Suprapubic skin (tissue), 4 donors: ENCODE measurements around the gene MC2R. TPM values are rescaled to one million over a fixed set of nuclear protein-coding genes. Genes with fewer than 3 reads are reported as not detected.

Experiments
- DNase-seq, 2 donors: peaks; one replicate each; pipeline ENCODE4 v3.0.0-alpha.2; 2019; ENCODE audit warnings: low spot score in 2 of 2
- H3K27ac ChIP-seq: fragments of 200-600 bp; sonication (generic); one replicate; pipeline ENCODE4 v1.5.1; 2019
- H3K27me3 ChIP-seq: fragments of 200-600 bp; sonication (generic); one replicate; pipeline ENCODE4 v1.5.1; 2019
- H3K36me3 ChIP-seq: fragments of 200-600 bp; sonication (generic); one replicate; pipeline ENCODE4 v1.5.1; 2019
- H3K4me1 ChIP-seq: fragments of 200-600 bp; sonication (generic); one replicate; pipeline ENCODE4 v1.5.1; 2019
- H3K4me3 ChIP-seq: fragments of 200-600 bp; sonication (generic); one replicate; pipeline ENCODE4 v1.5.1; 2019; ENCODE audit warnings: mild to moderate bottlenecking
- H3K9me3 ChIP-seq: fragments of 200-600 bp; sonication (generic); one replicate; pipeline ENCODE4 v1.5.1; 2019
- CTCF ChIP-seq, 2 donors: fragments of 200-600 bp in 1 of 2; fragments of 450-650 bp in 1 of 2; sonication (generic) in 1 of 2; IDR thresholded peaks; one replicate each; pipeline ENCODE4 v1.5.1; 2016 to 2019; ENCODE audit warnings: antibody characterized with exemption in 2 of 2, mild to moderate bottlenecking in 1 of 2, moderate library complexity in 1 of 2
- EP300 ChIP-seq: sonication (generic); formaldehyde crosslinking; IDR thresholded peaks from one replicate; pipeline ENCODE4 v1.6.1; 2017; ENCODE audit warnings: antibody characterized with exemption
- POLR2A ChIP-seq, 2 donors: fragments of 450-650 bp; IDR thresholded peaks; one replicate each; pipeline ENCODE4 v1.6.1; 2017; ENCODE audit warnings: antibody characterized with exemption in 2 of 2, mild to moderate bottlenecking in 2 of 2, moderate library complexity in 2 of 2
- POLR2AphosphoS5 ChIP-seq, 3 donors: sonication (generic); formaldehyde crosslinking; IDR thresholded peaks; one replicate each; pipeline ENCODE4 v1.6.1; 2017; ENCODE audit warnings: antibody characterized with exemption in 3 of 3
- WGBS: methylation state at CpG from one replicate; pipeline ENCODE4 v1.1.5; 2018; 5-methylcytosine and 5-hydroxymethylcytosine counted together
- total RNA-seq, 4 donors: library from RNA; depleted of rRNA; stranded (reverse); fragments of >200 nt; gene quantifications; one replicate each; pipeline ENCODE4 v1.1.0, GENCODE V29; 2016

The MC2R gene
- total RNA-seq, 4 donors from 2014 or later, result not detected

GRCh38 chr18:13893418-13893760 is 21.9 kb downstream of the MC2R start:
- H3K27me3 ChIP-seq, result no peaks in the 10 kb centered on the region
- H3K27ac ChIP-seq, result no peak overlapping the region
- no peaks in the 10 kb centered on the region for H3K9me3 ChIP-seq
- DNase-seq, result no peak
- no peak for TF ChIP-seq POLR2A (IDR thresholded peaks at IDR 0.05)
- no peak for TF ChIP-seq CTCF (IDR thresholded peaks at IDR 0.05)
- no peak for TF ChIP-seq EP300
- no peak for TF ChIP-seq POLR2AphosphoS5 (IDR thresholded peaks at IDR 0.05)
- H3K36me3 ChIP-seq, result no peaks in the 10 kb centered on the region
- H3K4me3 ChIP-seq, result no peak overlapping the region
- no peaks in the 10 kb centered on the region for H3K4me1 ChIP-seq
- WGBS, result 59% methylated on average over 3 of the region's 3 CpGs

- 78% methylated on average over 5 of the region's 5 CpGs for WGBS
- Histone ChIP-seq H3K9me3 (no peaks in the 10 kb centered on the region), H3K4me3 (no peak overlapping the region), H3K27me3 (no peaks in the 10 kb centered on the region), H3K36me3 (no peaks in the 10 kb centered on the region), H3K4me1 (no peaks in the 10 kb centered on the region), H3K27ac (no peak overlapping the region)
- DNase-seq, result no peak
- TF ChIP-seq EP300 (no peak), POLR2A (IDR thresholded peaks at IDR 0.05) (no peak), CTCF (IDR thresholded peaks at IDR 0.05) (no peak), POLR2AphosphoS5 (IDR thresholded peaks at IDR 0.05) (no peak)
These were observed 23.2 kb downstream of the MC2R start for GRCh38 chr18:13892098-13892497.

GRCh38 chr18:13890761-13891361 is 24.5 kb downstream of the MC2R start:
- no peak for TF ChIP-seq CTCF (IDR thresholded peaks at IDR 0.05)
- TF ChIP-seq EP300, result no peak
- no peak for TF ChIP-seq POLR2AphosphoS5 (IDR thresholded peaks at IDR 0.05)
- no peak for TF ChIP-seq POLR2A (IDR thresholded peaks at IDR 0.05)
- no peaks in the 10 kb centered on the region for H3K4me1 ChIP-seq
- no peaks in the 10 kb centered on the region for H3K9me3 ChIP-seq
- no peaks in the 10 kb centered on the region for H3K36me3 ChIP-seq
- no peak for DNase-seq
- no peak overlapping the region for H3K4me3 ChIP-seq
- 54% methylated on average over 8 of the region's 8 CpGs for WGBS
- H3K27me3 ChIP-seq, result no peaks in the 10 kb centered on the region
- H3K27ac ChIP-seq, result no peak overlapping the region

- no peak overlapping the region for H3K27ac ChIP-seq
- H3K27me3 ChIP-seq, result no peaks in the 10 kb centered on the region
- no peaks in the 10 kb centered on the region for H3K9me3 ChIP-seq
- no peaks in the 10 kb centered on the region for H3K36me3 ChIP-seq
- H3K4me1 ChIP-seq, result no peaks in the 10 kb centered on the region
- H3K4me3 ChIP-seq, result no peak overlapping the region
- DNase-seq, result no peak
- WGBS, result 48% methylated on average over 2 of the region's 2 CpGs
- no peak for TF ChIP-seq POLR2AphosphoS5 (IDR thresholded peaks at IDR 0.05)
- TF ChIP-seq POLR2A (IDR thresholded peaks at IDR 0.05), result no peak
- no peak for TF ChIP-seq CTCF (IDR thresholded peaks at IDR 0.05)
- no peak for TF ChIP-seq EP300
These were observed 25.7 kb downstream of the MC2R start for GRCh38 chr18:13889671-13890070.

- H3K36me3 ChIP-seq, result no peaks in the 10 kb centered on the region
- no peaks in the 10 kb centered on the region for H3K4me1 ChIP-seq
- no peaks in the 10 kb centered on the region for H3K9me3 ChIP-seq
- H3K4me3 ChIP-seq, result no peak overlapping the region
- no peaks in the 10 kb centered on the region for H3K27me3 ChIP-seq
- H3K27ac ChIP-seq, result no peak overlapping the region
- no peak for DNase-seq
- 71% methylated on average over 5 of the region's 5 CpGs for WGBS
- TF ChIP-seq POLR2AphosphoS5 (IDR thresholded peaks at IDR 0.05), result no peak
- TF ChIP-seq EP300, result no peak
- no peak for TF ChIP-seq CTCF (IDR thresholded peaks at IDR 0.05)
- no peak for TF ChIP-seq POLR2A (IDR thresholded peaks at IDR 0.05)
These were observed 27.1 kb downstream of the MC2R start for GRCh38 chr18:13888191-13888716.
